Vagina (tissue), 2 donors: ENCODE data around the gene SPHKAP.

Source experiments
- POLR2A ChIP-seq, 2 donors: fragments of 450-650 bp; IDR thresholded peaks; one replicate each; pipeline ENCODE4 v1.6.1; 2017; ENCODE audit warnings: antibody characterized with exemption in 2 of 2, mild to moderate bottlenecking in 2 of 2, moderate library complexity in 2 of 2
- TF ChIP-seq, protein P1 (sequence below), 3 experiments: fragments of 450-650 bp in 2 of 3; fragments of 200-600 bp in 1 of 3; sonication (generic) in 1 of 3; IDR thresholded peaks; one replicate each; pipeline ENCODE4 v1.5.1; 2017 to 2019; ENCODE audit warnings: antibody characterized with exemption in 3 of 3, mild to moderate bottlenecking in 2 of 3, moderate library complexity in 2 of 3

DNA sequence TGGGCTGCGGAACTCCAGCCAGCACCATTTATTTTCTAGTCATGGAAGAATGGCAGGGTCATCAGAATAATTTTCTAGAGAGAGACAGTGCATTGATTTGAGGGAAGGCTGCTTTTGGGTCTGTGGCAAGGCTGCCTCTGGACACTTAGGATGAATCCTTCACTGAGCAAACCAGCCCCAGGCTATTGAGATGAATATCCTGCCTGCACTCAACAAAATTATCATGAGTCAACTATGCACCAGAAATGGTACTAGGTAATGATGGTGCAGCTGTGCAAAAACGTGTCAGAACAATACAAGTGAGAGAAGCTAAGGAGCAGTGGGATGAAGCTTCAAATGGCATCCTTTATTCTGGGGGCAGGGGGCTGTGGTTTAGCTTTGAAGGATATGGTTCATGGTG, 115.8 kb downstream of the SPHKAP start:
- TF ChIP-seq, protein P1, sequence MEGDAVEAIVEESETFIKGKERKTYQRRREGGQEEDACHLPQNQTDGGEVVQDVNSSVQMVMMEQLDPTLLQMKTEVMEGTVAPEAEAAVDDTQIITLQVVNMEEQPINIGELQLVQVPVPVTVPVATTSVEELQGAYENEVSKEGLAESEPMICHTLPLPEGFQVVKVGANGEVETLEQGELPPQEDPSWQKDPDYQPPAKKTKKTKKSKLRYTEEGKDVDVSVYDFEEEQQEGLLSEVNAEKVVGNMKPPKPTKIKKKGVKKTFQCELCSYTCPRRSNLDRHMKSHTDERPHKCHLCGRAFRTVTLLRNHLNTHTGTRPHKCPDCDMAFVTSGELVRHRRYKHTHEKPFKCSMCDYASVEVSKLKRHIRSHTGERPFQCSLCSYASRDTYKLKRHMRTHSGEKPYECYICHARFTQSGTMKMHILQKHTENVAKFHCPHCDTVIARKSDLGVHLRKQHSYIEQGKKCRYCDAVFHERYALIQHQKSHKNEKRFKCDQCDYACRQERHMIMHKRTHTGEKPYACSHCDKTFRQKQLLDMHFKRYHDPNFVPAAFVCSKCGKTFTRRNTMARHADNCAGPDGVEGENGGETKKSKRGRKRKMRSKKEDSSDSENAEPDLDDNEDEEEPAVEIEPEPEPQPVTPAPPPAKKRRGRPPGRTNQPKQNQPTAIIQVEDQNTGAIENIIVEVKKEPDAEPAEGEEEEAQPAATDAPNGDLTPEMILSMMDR (IDR thresholded peaks at IDR 0.05) = no peak
- no peak for TF ChIP-seq POLR2A (IDR thresholded peaks at IDR 0.05)
